ENCODE results near the gene KLHL36.
A peak's percentile ranks its signal among the peaks of the same experiment; 100 is the strongest.
"Not testable (repeated sequence)": the region's sequence is repeated elsewhere in the genome, so short reads cannot be mapped to it uniquely, and the experiment has no call there.

Gene KLHL36

GRCh38 chr16:84685210-84685609 is 36.9 kb downstream of the KLHL36 start:
- in situ Hi-C loops (cut with MboI; ENCODE audit: low sequenced_read_pairs, unreplicated experiment): no loop called here
- no peak for DNase-seq (ENCODE audit: low spot score)
- TF ChIP-seq CTCF (IDR thresholded peaks at IDR 0.05; ENCODE audit: borderline replicate concordance, control extremely low read depth, extremely low read depth, insufficient read depth, missing control alignments): no peak

GRCh38 chr16:84686707-84687298 is 38.5 kb downstream of the KLHL36 start:
- no peak for DNase-seq (ENCODE audit: low spot score)
- in situ Hi-C loops (cut with MboI; ENCODE audit: low sequenced_read_pairs, unreplicated experiment): no loop called here

GRCh38 chr16:84687715-84688114 is 39.4 kb downstream of the KLHL36 start:
- DNase-seq (ENCODE audit: low spot score): peak; percentile 58
- in situ Hi-C loops (cut with MboI; ENCODE audit: low sequenced_read_pairs, unreplicated experiment): no loop called here
- no peak for TF ChIP-seq CTCF (IDR thresholded peaks at IDR 0.05; ENCODE audit: borderline replicate concordance, control extremely low read depth, extremely low read depth, insufficient read depth, missing control alignments)

More at GRCh38 chr16:84686707-84687298, 38.5 kb downstream of the KLHL36 start:
- TF ChIP-seq CTCF (IDR thresholded peaks at IDR 0.05; ENCODE audit: borderline replicate concordance, control extremely low read depth, extremely low read depth, insufficient read depth, missing control alignments): no peak

- in situ Hi-C loops (cut with MboI; ENCODE audit: low sequenced_read_pairs, unreplicated experiment); DNase-seq (ENCODE audit: low spot score): not testable (repeated sequence)
Measured at GRCh38 chr16:84688163-84688562, 39.9 kb downstream of the KLHL36 start.

GRCh38 chr16:84689111-84689510 is 40.8 kb downstream of the KLHL36 start:
- in situ Hi-C loops (cut with MboI; ENCODE audit: low sequenced_read_pairs, unreplicated experiment): no loop called here
- no peak for DNase-seq (ENCODE audit: low spot score)
- no peak for TF ChIP-seq CTCF (IDR thresholded peaks at IDR 0.05; ENCODE audit: borderline replicate concordance, control extremely low read depth, extremely low read depth, insufficient read depth, missing control alignments)

- no peak for TF ChIP-seq CTCF (IDR thresholded peaks at IDR 0.05; ENCODE audit: borderline replicate concordance, control extremely low read depth, extremely low read depth, insufficient read depth, missing control alignments)
- DNase-seq (ENCODE audit: low spot score): no peak
- in situ Hi-C loops (cut with MboI; ENCODE audit: low sequenced_read_pairs, unreplicated experiment): no loop called here
Measured at GRCh38 chr16:84690088-84690819, 41.9 kb downstream of the KLHL36 start.

- in situ Hi-C loops (cut with MboI; ENCODE audit: low sequenced_read_pairs, unreplicated experiment): no loop called here
- no peak for TF ChIP-seq CTCF (IDR thresholded peaks at IDR 0.05; ENCODE audit: borderline replicate concordance, control extremely low read depth, extremely low read depth, insufficient read depth, missing control alignments)
Measured at GRCh38 chr16:84692451-84693214, 44.3 kb downstream of the KLHL36 start.

GRCh38 chr16:84693869-84694268 is 45.6 kb downstream of the KLHL36 start:
- DNase-seq (ENCODE audit: low spot score); in situ Hi-C loops (cut with MboI; ENCODE audit: low sequenced_read_pairs, unreplicated experiment): not testable (repeated sequence)

More at GRCh38 chr16:84692451-84693214, 44.3 kb downstream of the KLHL36 start:
- DNase-seq (ENCODE audit: low spot score): no peak
